Testis (tissue), 2 donors: ENCODE results near the gene CDKN1C.

ENCODE experiments used
- POLR2A ChIP-seq: fragments of 450-650 bp; IDR thresholded peaks from one replicate; pipeline ENCODE4 v1.6.1; 2017; ENCODE audit warnings: antibody characterized with exemption, mild to moderate bottlenecking, moderate library complexity
- TF ChIP-seq, protein P1 (sequence below), 3 experiments: fragments of 450-650 bp in 2 of 3; fragments of 200-600 bp in 1 of 3; sonication (generic) in 1 of 3; IDR thresholded peaks; one replicate each; pipeline ENCODE4 v1.5.1; 2016 to 2019; ENCODE audit warnings: antibody characterized with exemption in 3 of 3, mild to moderate bottlenecking in 2 of 3, moderate library complexity in 1 of 3

DNA sequence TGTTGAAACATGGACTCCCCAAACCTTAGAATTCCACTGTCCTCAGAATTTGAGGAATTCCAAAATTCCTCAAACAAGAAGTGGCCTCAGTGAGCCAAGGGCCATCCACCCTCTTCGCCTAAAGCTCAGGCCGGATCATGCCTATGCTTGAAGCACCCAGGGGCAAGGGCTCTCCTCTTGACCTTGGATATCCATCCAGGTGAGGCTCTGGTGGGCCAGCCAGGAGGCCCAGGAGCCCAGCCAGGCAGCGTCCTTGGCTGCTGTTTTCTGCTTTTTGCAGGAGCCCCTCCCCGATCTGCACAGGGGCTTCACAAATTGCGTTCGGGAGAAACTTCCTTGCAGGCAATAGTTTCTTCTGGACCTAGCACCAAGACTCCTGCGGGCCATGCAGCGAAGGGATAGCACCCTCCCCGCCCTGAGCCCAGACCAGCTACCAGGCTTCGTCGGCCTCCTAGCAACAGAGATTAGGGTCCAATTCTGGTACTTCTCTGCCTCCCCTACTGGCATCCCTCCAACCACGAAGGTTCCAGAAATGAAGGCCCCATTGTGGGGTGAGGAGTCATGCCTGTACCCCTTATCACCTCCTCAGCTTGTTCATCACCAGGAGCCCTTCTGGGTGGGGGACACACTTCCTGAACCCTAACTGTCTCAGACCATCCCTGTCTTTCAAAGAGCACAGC, 41.7 kb upstream of the CDKN1C start:
- TF ChIP-seq POLR2A = no peak
- TF ChIP-seq, protein P1, sequence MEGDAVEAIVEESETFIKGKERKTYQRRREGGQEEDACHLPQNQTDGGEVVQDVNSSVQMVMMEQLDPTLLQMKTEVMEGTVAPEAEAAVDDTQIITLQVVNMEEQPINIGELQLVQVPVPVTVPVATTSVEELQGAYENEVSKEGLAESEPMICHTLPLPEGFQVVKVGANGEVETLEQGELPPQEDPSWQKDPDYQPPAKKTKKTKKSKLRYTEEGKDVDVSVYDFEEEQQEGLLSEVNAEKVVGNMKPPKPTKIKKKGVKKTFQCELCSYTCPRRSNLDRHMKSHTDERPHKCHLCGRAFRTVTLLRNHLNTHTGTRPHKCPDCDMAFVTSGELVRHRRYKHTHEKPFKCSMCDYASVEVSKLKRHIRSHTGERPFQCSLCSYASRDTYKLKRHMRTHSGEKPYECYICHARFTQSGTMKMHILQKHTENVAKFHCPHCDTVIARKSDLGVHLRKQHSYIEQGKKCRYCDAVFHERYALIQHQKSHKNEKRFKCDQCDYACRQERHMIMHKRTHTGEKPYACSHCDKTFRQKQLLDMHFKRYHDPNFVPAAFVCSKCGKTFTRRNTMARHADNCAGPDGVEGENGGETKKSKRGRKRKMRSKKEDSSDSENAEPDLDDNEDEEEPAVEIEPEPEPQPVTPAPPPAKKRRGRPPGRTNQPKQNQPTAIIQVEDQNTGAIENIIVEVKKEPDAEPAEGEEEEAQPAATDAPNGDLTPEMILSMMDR (IDR thresholded peaks at IDR 0.05) = no peak
